Amygdala (tissue), 56 donors: Measurements from ENCODE around the gene PRB2.
"Not testable (repeated sequence)": the region's sequence is repeated elsewhere in the genome, so short reads cannot be mapped to it uniquely, and the experiment has no call there.

ENCODE experiments used
- DNase-seq, 56 donors: peaks; one replicate each; lab custom pipeline; 2025; lab: John Stamatoyannopoulos, UW

The PRB2 gene

DNA sequence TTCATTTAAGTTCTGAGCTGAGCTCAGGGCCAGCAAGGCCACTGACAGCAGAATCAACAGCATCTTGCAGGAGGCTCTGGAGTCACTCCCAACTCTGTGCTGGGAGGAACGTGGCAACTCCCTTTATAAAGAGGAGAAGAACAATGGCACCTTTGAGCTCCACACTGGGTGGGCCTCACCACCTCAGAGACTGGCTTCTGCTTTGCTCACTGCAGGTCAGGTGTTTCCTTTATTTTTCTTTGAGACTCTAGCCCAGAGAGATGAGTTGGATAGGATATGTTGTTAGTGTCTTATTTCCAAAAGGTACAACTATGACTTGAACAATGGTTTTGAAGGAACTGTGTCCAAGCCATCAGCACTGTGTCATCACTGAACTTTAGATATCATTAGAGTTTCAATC, at the start of gene PRB2:
Gene PRB2 (minus strand): TSS at position 101 of the 400 bp plus-strand sequence. CDS start 38 bp downstream, at position 63.
- not testable (repeated sequence) for DNase-seq

DNA sequence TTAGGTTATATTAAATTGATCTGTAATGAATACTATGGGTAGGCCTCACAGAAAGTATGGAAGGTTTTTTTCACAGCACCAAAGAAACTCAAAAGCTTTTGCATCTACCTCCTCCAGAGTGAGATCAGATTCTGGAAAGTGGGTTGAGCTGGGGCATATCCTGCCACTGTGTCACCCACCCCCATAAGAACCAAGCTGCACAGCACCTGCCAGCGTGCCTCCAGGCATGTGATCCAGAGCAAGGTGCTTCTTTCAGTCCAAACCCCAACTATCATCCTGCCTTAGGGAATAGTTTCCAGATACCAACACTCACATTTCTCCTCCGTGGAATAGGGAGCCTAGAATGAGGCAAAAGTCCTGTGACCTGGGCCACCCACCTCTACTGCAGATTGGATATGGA, 42.6 kb upstream of the PRB2 start:
- no peak for DNase-seq

DNA sequence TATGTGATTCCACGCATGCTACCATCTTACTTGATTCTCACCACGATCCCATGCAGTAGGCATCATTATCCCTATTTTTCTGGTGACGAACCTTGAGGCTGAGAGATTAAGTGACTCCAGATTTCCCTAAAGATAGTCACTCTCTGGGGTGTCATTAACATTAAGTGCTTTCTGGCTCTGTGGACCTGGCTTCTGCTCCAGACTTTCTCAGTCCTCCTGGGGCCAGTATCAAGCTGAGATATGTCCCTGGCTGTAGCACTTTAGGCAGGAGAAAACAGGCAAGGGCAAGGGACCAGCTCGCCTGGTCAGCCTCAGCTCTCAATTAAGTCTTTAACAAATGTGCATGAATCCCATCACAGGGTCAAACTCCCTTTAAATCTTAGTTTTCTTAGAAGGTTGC, 38.3 kb upstream of the PRB2 start:
- DNase-seq = no peak

DNA sequence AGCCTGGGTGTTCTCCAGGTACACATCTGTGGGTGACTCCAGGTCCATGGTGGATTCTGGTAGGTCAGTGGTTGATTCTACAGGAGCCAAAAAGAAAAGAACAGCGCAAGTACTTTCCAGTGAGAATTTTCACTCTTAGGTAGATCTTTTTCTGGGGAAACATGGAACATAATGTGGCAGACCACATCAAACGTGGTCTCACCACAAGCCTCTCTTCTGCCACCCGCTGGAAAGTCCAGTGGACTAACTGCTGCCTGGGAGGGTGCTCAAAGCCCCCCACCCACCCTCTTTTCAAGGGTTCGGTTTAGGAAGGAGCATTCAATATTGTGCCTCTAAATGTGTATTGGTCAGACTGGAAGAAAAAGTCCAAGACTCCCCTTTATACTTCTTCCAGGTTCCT, 36.1 kb upstream of the PRB2 start:
- DNase-seq = no peak

DNA sequence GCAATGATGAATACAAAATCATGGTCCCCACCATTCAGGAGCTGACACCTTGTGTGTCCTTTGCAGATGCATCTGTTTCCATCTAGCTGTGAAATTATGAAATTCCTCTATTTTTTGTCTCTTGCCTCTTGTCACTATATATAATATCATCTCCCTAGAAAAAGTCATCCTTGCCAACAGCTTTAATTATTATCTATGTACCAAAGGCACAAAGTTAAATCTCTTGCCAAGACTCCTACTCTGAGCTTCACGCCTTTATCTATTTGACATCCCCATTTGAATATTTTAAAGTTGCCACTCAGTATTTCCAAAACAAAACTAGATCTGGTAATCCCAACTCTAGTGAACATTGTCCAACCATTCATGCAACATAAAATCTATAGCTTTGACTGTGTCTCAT, 32.0 kb upstream of the PRB2 start:
- no peak for DNase-seq

DNA sequence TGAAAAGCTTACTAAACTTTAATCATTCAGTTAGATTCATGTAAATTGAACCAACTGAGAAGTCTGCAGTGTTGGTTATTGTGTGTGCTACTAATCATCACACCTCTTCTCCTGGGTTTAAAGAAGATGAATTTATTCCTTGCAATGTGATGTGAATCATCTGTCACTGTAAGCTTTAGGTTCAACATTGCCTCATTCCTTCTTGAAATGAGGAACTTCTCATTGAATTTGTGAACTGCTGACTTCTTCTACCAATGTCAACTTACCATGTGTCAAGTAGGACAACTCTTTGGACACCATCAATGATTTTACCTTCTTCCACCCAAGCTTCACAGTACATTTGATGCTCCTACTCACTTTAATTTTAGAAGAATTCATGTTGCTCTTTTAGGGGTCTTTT, 17.4 kb upstream of the PRB2 start:
- DNase-seq = no peak

DNA sequence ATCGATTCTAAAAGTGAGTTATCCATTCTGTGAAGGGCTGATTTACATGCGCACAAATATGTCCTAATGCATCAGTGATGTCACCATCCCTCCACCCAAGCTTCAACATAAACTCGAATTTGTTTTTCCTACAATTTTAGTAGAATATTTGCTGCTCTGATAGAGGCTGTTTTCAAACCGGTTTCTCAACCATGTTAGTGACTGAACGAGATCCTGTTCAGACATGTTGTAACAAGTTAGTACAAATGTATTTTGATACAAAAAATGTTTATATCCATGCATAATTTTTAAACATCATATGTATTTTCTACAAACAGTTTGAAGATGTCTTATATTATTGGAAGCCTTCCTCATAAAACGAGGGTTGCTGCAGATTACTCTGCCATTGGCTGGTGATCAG, 12.7 kb upstream of the PRB2 start:
- DNase-seq = no peak

DNA sequence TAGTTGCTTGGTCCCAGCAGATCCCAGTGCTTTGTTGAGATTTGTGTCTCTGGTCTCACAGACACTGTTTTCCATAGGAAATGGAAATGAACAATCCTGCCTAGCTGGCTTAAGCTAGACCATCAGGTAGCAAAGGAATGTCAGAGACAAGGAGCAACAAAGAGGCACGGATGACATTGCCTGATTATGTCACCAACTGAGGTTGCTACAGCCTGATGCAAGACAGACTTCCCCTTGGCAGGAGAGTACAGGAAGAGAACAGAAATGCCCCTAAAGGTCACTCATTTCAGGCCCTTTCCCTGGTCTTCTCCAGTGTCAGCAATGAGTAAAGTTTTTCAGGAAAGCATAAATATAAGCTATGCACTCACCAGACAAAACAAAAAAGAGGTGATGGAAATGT, 2.0 kb upstream of the PRB2 start:
- no peak for DNase-seq

DNA sequence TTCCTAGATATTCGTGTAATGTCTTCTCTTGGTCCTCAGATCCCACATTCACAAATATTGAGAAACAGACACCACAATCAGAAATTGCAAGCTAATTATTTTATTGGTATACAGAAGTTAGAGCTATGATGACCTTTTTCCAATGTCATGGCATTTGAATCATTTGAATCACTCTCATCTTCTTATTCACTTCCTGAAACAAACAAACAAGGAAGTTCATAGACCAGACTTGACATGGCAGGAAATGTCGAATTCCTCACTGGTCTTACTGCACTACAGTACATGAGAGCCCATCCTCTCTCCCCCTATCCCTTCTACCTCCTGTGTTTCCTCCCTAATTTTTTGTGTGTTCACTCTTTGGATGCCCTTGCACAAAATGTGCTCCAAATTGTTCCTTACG, 3.9 kb downstream of the PRB2 start:
- not testable (repeated sequence) for DNase-seq

DNA sequence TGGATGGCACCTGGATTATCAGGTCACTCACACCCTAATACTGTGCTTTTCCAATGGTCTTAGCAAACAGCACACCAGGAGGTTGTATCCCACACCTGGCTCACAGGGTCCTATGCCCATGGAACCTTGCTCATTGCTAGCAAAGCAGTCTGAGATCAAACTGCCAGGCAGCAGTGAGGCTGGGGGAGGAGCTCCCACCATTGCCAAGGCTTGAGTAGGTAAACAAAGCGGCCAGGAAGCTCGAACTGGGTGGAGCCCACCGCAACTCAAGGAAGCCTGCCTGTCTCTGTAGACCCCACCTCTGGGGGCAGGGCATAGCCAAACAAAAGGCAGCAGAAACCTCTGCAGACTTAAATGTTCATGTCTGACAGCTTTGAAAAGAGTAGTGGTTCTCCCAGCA, 17.9 kb downstream of the PRB2 start:
- DNase-seq = not testable (repeated sequence)

DNA sequence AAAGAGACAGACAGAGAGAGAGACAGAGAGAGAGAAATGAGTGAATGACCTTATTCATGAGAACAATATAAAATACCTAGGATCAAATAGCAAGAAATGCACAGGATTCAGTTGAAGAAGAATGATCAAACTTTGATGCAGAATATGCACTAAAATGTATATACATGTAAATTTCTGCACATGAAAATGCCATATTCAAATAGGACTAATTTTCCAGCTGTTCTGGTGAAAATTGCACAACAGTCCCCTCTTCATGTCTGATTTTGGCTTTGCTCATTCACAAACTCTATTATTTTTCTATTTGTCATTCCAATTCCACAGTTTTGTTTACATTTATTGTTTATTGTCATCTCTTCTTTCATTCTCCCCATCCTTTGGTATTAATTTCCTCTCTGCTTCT, 34.2 kb downstream of the PRB2 start:
- DNase-seq = no peak

DNA sequence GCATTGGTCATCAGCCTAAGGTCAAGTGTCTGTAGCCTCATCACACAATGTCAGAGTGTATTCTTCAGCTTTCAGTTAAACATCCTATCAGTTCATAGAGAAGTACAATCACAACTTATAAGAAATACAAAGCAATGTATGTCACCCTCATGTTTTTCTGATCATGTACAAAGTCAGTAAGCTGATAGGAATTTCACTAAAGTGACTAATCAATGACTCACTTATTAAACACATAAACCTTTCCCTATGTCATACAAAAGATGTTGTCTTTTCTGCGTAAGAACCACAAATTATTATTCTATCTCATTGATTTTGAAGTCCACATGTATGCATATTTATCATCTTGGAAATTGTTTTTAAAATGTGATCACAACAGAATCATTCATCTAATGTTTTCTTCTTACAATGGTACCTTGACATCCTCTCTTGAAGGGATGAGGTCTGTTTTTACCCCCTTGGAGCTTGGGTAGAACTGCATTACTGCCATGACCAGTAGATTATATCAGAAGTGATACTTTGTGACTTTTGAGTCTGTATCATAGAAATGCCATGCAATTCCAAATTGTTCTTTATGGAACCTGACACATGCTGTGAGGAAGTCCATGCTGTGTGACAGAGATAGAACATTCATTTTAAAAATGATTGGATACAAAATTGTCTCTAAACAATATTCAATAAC, 35.0 kb downstream of the PRB2 start:
- not testable (repeated sequence) for DNase-seq

DNA sequence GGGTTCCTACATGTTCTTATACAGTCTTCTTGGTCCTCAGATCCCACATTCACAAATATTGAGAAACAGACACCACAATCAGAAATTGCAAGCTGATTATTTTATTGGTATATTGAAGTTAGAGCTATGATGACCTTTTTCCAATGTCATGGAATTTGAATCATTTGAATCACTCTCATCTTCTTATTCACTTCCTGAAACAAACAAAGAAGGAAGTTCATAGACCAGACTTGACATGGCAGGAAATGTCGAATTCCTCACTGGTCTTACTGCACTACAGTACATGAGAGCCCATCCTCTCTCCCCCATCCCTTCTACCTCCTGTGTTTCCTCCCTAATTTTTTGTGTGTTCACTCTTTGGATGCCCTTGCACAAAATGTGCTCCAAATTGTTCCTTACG, 43.6 kb downstream of the PRB2 start:
- not testable (repeated sequence) for DNase-seq

DNA sequence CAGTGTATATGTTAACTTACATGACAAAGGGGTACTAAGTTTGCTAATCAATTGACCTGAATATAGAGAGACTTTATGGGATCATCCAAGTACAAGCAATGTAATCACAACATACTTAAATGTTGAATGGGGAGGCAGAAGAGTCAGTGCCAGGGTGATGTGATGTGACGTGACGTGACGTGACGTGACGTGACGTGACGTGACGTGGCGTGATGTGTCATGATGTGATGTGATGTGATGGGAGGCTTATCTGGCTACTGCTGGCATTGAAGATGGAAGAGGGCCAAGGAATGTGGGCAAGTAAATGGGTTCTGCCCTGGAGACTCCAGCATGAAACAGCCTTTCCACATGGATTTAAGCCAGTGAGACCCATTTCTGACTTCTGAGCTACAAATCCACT, 46.9 kb downstream of the PRB2 start:
- no peak for DNase-seq

DNA sequence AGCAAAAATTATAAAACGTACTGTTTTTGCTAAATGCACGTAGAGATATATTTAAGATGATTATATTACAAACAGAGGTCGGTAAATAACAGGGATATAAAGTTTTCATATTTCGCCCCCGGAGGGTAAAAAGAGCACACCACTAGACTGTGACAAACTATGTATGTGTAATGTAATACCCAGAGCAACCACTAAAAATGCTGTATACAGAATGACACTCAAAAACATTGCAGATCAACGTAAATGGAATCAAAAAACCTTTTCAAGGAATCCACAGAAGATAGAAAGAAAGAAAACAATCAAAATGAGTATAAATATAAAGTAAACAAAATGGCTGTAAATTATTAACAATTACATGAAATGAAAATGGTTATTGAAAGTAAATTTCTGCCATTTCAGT, 47.6 kb downstream of the PRB2 start:
- no peak for DNase-seq

DNA sequence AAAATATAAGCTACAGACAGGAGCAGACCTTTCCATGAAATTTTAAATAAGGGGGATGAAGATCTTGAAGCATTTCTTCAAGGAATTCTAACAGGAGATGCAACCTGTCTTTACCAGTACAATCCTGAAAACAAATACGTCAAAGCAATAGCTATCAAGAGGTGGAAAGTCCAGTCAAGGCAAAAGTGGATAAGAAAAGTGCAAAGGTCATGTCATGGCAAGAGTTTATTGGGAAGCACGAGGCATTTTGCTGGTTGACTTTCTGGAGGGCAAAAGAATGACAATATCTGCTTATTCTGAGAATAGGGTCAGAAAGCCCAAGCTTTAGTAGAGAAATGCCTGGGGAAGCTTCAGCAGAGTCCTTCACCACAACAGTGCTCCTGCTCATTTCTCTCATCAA, 50.9 kb downstream of the PRB2 start:
- DNase-seq = no peak
